ENCODE data around the gene MRPL3.
A peak's percentile ranks its signal among the peaks of the same experiment; 100 is the strongest.

Gene MRPL3

GRCh38 chr3:131518680-131519079 lies 15.9 kb upstream of the MRPL3 start:
- Histone ChIP-seq H3K79me2 (ENCODE audit: low read length) (no peaks in the 10 kb centered on the region), H2AFZ (ENCODE audit: low read length) (no peak overlapping the region)

GRCh38 chr3:131505421-131505820 lies 2.6 kb upstream of the MRPL3 start:
- H3K36me3 ChIP-seq (replicated peaks; ENCODE audit: insufficient read depth, low read length), result no peaks in the 10 kb centered on the region; the same call in 1 of the 2 replicates
- TF ChIP-seq CTCF (IDR thresholded peaks at IDR 0.05; ENCODE audit: low read length) (no peak), EZH2 (optimal IDR thresholded peaks at IDR 0.05; ENCODE audit: low read depth, low read length) (no peak), EZH2phosphoT487 (IDR thresholded peaks at IDR 0.05; ENCODE audit: low read length) (no peak)
- no peaks in the 10 kb centered on the region for H4K20me1 ChIP-seq (ENCODE audit: insufficient read depth, low read length)
- H3K4me3 ChIP-seq (ENCODE audit: low read length), result no peak overlapping the region
- H3K4me2 ChIP-seq (ENCODE audit: low read depth, low read length), result no peak overlapping the region
- H3K27me3 ChIP-seq (replicated peaks; ENCODE audit: insufficient read depth, low read length), result no peaks in the 10 kb centered on the region
- no peak overlapping the region for H3K27ac ChIP-seq (ENCODE audit: low read length)
- no peak overlapping the region for H2AFZ ChIP-seq (ENCODE audit: low read length)
- H3K9me2 ChIP-seq (replicated peaks; ENCODE audit: insufficient read depth, low read length), result no peaks in the 10 kb centered on the region
- H3K79me2 ChIP-seq (ENCODE audit: low read length), result peaks cover 31% of the 10 kb centered on the region
- H3K9ac ChIP-seq (ENCODE audit: low read length), result no peak overlapping the region
- no peaks in the 10 kb centered on the region for H3F3A ChIP-seq (ENCODE audit: insufficient read depth, low read length)
- DNase-seq, result no peak
- no peaks in the 10 kb centered on the region for H3K9me3 ChIP-seq (replicated peaks; ENCODE audit: insufficient read depth, low read length)
- peaks cover 12% of the 10 kb centered on the region; the same call in 1 of the 2 replicates for H3K4me1 ChIP-seq (ENCODE audit: low read length)

More at GRCh38 chr3:131518680-131519079, 15.9 kb upstream of the MRPL3 start:
- Histone ChIP-seq H3K4me1 (ENCODE audit: low read length) (no peaks in the 10 kb centered on the region), H3F3A (ENCODE audit: insufficient read depth, low read length) (no peaks in the 10 kb centered on the region), H3K9ac (ENCODE audit: low read length) (no peak overlapping the region), H3K36me3 (replicated peaks; ENCODE audit: insufficient read depth, low read length) (no peaks in the 10 kb centered on the region), H3K27me3 (replicated peaks; ENCODE audit: insufficient read depth, low read length) (no peaks in the 10 kb centered on the region), H3K4me3 (ENCODE audit: low read length) (no peak overlapping the region), H3K9me2 (replicated peaks; ENCODE audit: insufficient read depth, low read length) (no peaks in the 10 kb centered on the region), H3K27ac (ENCODE audit: low read length) (no peak overlapping the region), H4K20me1 (ENCODE audit: insufficient read depth, low read length) (no peaks in the 10 kb centered on the region), H3K4me2 (ENCODE audit: low read depth, low read length) (no peak overlapping the region), H3K9me3 (replicated peaks; ENCODE audit: insufficient read depth, low read length) (no peaks in the 10 kb centered on the region)
- DNase-seq, result no peak
- TF ChIP-seq EZH2phosphoT487 (IDR thresholded peaks at IDR 0.05; ENCODE audit: low read length) (no peak), CTCF (IDR thresholded peaks at IDR 0.05; ENCODE audit: low read length) (no peak), EZH2 (optimal IDR thresholded peaks at IDR 0.05; ENCODE audit: low read depth, low read length) (no peak)

GRCh38 chr3:131503320-131503635 lies 507 bp upstream of the MRPL3 start:
- H3K36me3 ChIP-seq (replicated peaks; ENCODE audit: insufficient read depth, low read length), result peaks cover 4% of the 10 kb centered on the region; the same call in 1 of the 2 replicates
- H3K27ac ChIP-seq (ENCODE audit: low read length), result no peak overlapping the region
- H3K9me3 ChIP-seq (replicated peaks; ENCODE audit: insufficient read depth, low read length), result no peaks in the 10 kb centered on the region
- TF ChIP-seq EZH2phosphoT487 (IDR thresholded peaks at IDR 0.05; ENCODE audit: low read length) (no peak), CTCF (IDR thresholded peaks at IDR 0.05; ENCODE audit: low read length) (no peak), EZH2 (optimal IDR thresholded peaks at IDR 0.05; ENCODE audit: low read depth, low read length) (no peak)
- H3K9me2 ChIP-seq (replicated peaks; ENCODE audit: insufficient read depth, low read length), result no peaks in the 10 kb centered on the region
- peaks cover 39% of the 10 kb centered on the region for H3K79me2 ChIP-seq (ENCODE audit: low read length)
- peak overlapping the region; percentile 82 for H3K4me3 ChIP-seq (ENCODE audit: low read length)
- H2AFZ ChIP-seq (ENCODE audit: low read length), result peak overlapping the region; percentile 94
- H4K20me1 ChIP-seq (ENCODE audit: insufficient read depth, low read length), result no peaks in the 10 kb centered on the region; the same call in 1 of the 2 replicates
- H3K4me1 ChIP-seq (ENCODE audit: low read length), result peaks cover 12% of the 10 kb centered on the region; the same call in 1 of the 2 replicates
- no peaks in the 10 kb centered on the region for H3K27me3 ChIP-seq (replicated peaks; ENCODE audit: insufficient read depth, low read length)
- H3F3A ChIP-seq (ENCODE audit: insufficient read depth, low read length), result no peaks in the 10 kb centered on the region
- H3K4me2 ChIP-seq (ENCODE audit: low read depth, low read length), result peak overlapping the region; percentile 75
- H3K9ac ChIP-seq (ENCODE audit: low read length), result peak overlapping the region; percentile 97; the same call in 1 of the 2 replicates
- no peak for DNase-seq
